GM19238 (cell line): ENCODE data around the gene JPH4.
"Not testable (repeated sequence)": the region's sequence is repeated elsewhere in the genome, so short reads cannot be mapped to it uniquely, and the experiment has no call there.

Source experiments
- DNase-seq: peaks from one replicate; pipeline ENCODE4 v3.0.0; 2011; ENCODE audit warnings: low spot score; ENCODE audit not compliant: insufficient read length

Gene JPH4

DNA sequence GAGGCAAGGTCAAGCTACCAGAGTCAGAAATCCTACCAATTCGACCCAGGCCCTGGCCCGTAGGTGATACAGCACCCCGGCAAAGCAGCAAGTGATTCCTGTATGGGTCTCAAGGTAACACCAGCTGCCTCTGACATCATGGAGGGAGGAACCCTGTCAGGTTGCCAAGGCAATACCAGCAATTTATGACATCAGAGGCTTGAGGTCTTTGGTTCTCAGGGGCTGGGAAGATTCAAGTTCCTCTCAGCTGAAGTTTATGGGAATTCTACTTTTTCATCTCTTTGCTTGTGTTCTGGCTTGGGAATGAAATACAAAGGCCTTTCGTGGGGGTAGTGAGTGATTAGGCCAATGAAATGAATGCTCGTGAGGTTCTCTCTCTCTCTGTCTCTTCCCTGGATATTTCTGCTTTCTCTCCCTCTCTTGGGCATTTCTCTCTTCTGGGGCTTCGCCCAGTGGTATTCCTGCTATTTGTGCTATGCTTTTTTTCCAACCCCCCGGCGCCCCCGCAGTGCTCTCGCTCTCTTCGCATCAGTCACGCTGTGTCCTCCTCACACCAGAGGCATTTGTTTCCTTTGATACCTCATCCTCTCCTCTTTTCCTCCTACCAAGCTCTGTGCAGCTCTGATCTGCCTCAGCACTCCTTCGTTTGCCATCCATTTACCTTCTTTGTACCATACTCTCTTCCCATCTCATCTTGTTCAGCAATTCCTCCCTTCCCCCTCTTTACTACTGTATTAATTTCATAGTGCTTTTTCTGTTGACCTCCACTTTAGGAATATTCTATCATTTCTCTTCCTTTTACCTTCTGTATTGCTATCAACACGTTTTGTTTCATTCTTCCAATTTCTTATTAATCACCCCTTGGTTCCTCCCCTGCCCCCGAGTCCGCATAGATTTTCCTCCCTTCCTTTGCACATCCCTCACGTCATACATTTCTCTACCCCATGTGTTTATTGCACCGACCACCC is 30.0 kb downstream of the JPH4 start:
- DNase-seq: no peak

DNA sequence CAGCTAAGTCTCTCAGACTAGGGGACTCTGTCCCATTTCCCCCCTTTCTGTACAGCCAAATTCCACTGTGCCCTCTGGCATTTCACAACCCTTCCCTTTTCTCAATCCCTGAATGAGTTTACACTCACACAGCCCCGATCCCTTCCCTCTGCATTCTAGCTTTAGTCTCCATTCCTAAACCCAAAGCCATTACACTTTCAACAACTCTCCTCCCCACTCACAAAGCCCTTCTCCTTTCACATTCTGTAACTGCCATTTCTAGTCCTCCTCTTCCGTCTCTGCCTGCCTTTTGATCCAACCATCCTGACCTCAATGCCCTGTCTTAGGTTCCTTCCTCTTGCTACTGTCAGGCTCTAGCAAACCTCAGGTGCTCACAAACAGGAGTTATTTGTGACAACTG is 30.7 kb downstream of the JPH4 start:
- DNase-seq: no peak

DNA sequence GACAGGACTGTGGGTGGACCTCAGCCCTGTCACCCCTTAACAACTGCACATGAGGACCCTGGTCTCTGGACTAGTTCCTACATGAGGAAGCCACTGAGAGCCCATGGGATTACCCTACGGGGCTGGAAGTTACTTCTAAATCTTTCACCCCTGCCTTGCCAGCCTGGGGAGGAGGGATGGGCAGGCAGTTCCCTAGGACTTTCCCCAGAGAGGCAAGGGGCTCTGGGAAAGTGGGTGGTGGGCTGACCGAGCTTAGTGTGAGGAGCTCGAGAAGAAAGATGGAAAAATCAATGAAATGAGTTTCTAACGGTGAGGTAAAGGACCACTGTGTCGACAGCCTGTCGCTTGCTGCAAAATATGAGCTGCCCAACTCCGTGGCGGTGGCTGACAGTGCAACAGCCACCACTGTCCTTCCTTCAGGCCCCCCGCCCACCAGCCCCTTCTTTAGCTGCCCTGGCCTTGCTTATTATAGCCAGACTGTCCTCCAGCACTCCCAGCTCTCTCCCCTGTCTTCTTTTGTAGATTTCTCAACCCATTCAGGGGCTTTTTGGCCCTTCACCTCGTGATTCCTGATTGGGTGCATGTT is 32.0 kb downstream of the JPH4 start:
- DNase-seq: no peak

GRCh38 chr14:23545740-23546365 is 32.7 kb downstream of the JPH4 start:
- no peak for DNase-seq

DNA sequence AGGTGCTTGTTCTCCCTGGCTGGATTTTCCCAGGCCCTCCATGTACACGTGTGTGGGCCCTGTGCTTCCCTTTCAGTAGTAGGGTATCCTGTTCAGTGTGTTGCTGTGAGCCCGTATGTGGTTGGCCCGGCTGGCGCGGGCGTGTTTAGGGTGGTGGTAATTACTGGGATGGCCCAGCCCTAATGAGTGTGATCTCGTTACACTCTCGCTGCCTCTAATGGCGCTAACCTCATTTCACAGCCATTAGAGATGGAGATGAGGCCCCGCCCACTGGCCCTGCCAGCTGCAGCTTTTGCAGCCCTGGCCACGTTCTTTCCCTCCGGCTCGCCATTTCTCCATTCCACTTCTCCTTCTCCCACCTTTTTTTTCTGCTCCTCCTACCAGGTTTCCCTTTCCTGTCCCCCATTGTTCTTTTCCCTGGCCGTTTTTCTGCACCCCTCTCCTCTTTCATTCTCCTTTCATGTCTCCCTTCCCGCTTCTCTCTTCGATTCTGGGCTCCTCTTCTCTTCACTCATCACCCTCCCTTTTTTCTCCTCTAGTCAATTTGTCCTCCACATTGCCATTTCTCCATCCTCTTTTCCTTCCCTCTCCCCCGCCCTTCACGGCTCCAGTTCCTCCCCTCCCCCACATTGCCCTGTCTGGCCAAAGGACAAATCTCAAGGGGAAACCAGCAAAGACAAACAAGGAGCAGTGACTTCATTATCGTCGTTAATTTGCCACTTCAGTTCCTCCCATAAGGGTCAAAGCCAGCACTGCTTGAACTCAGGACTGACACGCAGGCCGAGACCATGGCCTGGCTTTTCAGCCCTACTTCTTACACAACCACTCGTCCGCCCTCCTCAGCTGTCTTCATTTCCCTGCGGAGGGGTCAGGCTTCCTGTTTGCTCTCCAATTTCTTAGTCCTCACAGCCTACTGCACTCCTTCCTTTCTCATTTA is 33.8 kb downstream of the JPH4 start:
- DNase-seq: no peak

DNA sequence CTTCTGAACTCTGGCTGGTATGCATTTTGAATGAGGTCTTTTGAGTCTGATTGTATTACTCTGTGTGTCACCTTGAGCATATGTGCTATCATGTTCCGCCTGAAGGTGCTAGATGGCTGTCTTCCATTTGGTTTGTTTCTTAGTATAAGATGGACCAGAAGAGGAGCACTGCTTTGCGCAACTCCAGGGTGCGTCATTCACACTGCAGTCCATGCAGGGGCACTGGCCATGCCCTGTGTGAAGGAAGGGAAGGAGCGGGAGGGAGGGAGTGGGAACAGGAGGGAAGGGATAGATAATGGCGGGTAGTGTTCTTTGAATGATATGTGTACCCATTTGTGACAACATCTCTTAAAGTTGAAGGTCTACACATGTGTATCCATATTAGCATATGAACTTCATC is 35.2 kb downstream of the JPH4 start:
- no peak for DNase-seq

DNA sequence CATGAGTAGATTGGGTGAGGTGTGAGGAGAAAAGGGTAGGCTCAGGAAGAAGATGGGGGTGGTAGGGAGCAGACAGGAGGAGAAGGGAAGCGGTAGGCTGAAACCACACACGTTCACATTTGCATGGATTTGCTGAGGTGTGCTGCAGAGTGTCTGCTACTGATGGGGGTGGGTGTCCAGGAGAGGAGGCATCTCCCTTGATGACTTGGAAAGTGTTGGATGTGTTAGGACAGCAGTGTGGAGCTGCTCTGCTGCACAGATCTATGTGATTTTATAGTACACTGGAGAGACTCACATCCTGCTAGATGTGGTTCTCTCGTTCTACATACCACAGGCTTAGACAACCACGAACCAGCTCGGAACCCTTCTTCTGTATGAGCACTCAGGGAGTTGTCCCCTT is 36.3 kb downstream of the JPH4 start:
- DNase-seq: no peak

GRCh38 chr14:23540141-23540469 is 38.5 kb downstream of the JPH4 start:
- DNase-seq: no peak

DNA sequence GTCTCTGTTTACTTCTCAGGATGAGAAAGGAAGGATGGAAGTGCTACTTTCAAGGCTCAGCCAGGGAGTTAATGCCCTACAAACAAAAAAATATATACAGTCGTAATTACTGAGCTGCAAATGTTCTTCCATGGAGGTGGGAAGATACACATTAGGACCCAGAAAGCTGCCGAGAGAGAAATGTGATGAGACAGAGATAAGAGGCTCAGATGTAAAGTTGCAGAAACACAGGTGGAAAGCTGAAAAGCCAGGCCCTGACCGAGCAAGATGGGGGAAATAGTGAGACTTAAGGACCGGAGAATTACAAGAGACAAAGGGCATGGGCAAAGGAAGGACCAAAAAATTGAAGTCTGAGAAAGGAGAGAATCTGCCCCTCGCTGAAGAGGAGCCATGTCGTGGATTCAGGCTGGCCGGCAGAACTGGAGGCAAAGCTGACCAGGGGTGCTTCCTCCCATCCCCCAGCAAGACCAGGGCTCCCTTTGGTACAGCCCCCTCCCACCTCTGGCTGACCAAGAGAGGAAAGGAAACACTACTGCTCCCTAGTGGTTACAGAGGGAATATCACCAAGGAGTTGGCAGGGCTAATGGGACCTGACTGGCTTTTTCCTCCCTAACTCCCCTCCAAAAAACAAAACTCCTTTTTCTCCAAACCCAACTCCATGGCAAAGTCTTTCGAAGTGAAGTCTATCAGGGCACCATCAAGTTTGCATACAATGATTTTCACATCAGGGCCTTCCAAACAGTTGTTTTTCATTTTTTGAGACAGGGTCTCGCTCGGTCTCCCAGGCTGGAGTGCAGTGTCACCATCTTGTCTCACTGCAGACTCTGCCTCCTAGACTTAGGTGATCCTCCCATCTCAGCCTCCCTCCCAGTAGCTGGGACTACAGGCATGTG is 39.1 kb downstream of the JPH4 start:
- peak; percentile 65 for DNase-seq

DNA sequence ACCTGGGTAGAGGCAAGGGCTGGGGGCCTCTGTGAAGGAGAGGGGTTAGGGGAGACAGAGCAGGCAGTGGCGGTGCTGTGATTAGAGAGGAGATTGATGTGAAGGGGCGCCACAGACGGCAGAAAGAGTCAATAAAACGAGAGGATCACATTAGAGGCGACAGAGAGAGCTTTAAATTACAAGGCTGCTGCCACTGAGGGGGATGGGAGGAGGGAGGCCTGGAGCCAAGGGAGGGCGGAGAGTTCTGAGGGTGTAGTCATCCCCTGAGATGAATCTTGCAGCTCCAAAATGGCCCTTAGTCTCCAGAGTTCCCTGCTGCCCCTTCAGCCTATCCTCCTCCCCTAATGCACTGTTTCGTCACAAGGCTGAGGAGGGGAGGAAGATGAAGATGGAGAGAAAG is 39.8 kb downstream of the JPH4 start:
- no peak for DNase-seq

DNA sequence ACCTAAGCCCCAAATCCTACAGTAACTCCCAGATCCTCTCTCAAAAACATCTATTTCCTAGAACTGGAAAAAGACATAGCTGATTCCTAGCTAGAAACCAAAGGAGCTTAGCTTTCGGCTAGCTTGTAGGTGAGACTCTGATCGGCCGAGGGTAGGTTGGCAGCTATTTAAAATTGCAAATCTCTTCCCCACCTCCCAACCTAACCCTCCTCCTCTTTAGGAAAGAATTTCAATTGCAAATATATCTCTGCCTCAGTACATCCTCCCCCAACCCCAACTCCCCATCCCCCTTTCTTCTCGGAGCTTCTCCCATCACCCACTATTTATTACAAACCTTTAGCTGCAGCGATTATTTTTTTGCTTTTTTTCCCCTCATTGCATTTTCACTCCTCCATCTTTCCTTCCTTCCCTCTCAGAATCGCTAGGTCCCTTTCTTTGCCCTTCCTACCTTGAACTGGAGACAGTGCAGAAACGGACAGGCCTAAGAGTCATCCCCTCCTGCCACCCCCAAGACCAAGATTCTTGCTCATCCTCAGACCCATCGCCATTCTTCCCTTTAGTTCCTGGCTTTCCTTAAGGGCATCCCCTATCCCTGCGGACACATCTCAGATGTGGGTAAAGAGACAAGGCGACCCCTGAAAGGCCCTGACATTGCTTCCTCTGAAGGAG is 40.4 kb downstream of the JPH4 start:
- DNase-seq: no peak

GRCh38 chr14:23537351-23538049 is 41.1 kb downstream of the JPH4 start:
- no peak for DNase-seq

DNA sequence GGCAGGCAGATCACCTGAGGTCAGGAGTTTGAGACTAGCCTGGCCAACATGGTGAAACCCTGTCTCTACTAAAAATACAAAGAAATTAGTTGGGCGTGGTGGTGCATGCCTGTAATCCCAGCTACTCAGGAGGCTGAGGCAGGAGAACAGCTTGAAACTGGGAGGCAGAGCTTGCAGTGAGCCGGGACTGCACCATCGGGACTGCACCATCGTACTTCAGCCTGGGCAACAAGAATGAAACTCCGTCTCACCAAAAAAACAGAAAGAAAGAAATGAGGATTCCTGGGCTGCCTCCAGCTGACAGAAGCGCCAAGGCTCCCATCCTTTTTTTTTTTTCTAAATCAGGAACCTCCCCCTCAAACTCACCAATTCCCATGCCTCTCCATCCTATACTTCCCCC is 41.7 kb downstream of the JPH4 start:
- DNase-seq: not testable (repeated sequence)

DNA sequence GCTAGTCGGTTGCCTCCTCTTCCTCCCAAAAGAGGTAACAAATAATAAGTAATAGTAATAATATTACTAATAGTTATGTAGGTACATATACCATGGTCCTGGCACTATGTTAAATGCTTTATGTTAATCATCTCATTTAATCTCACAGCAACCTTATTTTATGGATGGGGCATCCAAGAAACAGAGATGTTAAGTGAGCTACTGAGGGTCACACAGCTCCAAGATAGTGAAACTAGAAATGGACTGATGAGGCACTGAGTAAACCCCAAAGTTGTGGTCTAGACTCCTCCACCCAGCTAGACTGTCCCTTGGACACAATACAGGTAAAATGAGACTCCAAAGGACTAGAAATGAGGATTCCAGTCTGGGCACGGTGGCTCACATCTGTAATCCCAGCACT is 42.1 kb downstream of the JPH4 start:
- DNase-seq: no peak

DNA sequence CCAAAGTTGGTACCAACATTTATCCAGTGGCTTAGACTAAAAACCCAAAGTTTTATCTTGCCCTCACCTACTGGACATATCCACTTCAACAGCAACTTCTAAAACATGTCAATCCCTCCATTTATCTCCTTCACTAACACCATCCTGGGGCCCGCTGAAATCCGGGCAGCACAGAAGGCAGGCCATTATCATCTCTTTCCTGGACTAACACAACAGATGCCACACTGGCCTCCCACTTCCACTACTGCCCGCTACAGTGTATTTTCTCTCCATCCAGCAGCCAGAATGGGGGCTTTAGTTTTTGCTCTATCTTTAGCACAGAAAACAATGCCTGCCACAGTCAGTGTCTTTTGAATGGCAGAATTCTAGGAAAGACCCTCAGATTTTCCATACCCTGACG is 42.6 kb downstream of the JPH4 start:
- no peak for DNase-seq

DNA sequence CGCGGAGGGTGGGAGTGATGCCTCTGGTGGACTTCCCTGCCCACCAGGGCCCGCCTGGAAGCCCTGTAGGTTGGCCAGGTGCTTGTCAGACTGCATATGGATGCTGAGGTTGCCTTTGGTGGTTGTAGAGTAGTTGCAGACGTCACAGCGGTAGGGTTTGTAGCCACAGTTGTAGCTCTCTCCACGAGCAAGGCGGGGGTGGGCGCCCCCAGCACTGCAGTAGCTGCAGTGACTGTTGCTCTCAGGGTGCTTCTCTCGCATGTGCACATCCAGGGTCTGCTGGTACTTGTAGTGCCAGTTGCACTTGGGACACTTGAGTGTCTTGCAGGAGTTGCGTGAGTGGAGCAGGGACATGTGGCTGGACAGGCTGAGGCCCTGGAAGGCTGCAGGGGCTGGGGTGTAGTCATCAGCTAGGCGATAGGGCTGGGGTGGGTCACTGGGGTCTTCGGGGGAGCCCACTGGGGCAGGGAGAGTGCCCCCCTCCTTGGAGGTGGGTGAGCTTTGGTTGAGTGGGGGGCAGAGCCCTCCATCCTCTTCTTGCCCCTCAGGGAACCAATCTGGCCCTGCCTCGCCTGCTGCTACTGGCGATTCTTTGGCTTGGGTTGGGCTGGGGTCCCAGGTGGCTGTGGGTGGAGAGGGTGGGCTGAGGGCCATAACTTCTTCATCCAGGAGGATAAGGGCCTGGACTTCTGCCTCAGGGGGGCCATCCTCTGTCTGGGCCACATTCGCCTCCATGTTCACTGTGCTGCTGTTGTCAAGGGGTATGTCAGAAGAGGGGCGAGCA is 44.7 kb downstream of the JPH4 start:
- no peak for DNase-seq

GRCh38 chr14:23532658-23533057 is 45.9 kb downstream of the JPH4 start:
- no peak for DNase-seq

DNA sequence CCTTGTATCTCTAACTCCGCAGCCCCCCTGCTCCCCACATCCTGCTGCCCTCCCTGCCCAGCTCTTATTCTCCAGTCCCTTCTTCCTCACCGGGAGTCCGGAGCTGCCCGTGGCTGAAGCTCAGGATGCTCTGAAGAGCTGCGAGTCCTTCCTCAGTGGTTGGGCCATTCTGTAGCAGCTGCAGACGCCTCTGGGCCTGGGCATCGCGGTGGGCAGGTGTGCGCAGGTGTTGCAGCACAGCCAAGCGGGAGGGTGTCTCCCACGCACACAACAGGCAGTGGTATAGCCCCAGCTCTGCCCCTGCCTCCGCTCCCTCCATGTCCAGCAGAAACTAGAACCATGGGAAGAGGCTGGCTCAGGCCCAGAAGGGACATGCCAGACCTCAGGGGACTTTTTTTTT is 47.2 kb downstream of the JPH4 start:
- DNase-seq: no peak
